ENCODE measurements around the gene USP6. TPM values are rescaled to one million over a fixed set of nuclear protein-coding genes. Genes with fewer than 3 reads are reported as not detected.

Gene USP6
- total RNA-seq, 1 donor from 2014 or later, result not detected

Other genes with a start within 250 kb of the USP6 start
- gene C17orf107, start 216.5 kb upstream of the USP6 start, total RNA-seq, result 0.88 and 1.6 TPM in 2 replicates
- gene CHRNE, start 212.9 kb upstream of the USP6 start, total RNA-seq, result 0.76 and 1.5 TPM in 2 replicates
- gene GP1BA, start 183.8 kb upstream of the USP6 start, total RNA-seq, result not detected in 2 replicates
- gene SLC25A11, start 176.0 kb upstream of the USP6 start, total RNA-seq, result 47.3 and 52.1 TPM in 2 replicates
- gene RNF167, start 175.8 kb upstream of the USP6 start, total RNA-seq, result 47.5 and 54.7 TPM in 2 replicates
- 1,675 and 1,900 TPM in 2 replicates for gene PFN1, start 167.5 kb upstream of the USP6 start, total RNA-seq
- gene ENO3, start 164.9 kb upstream of the USP6 start, total RNA-seq, result 0.15 and 2.6 TPM in 2 replicates
- 61.8 and 69.5 TPM in 2 replicates for gene SPAG7, start 148.2 kb upstream of the USP6 start, total RNA-seq
- 16.4 and 35.1 TPM in 2 replicates for gene CAMTA2, start 128.4 kb upstream of the USP6 start, total RNA-seq
- gene INCA1, start 118.5 kb upstream of the USP6 start, total RNA-seq, result 0.39 and 0.76 TPM in 2 replicates
- 114 and 117 TPM in 2 replicates for gene KIF1C, start 118.1 kb upstream of the USP6 start, total RNA-seq
- gene SLC52A1, start 80.6 kb upstream of the USP6 start, total RNA-seq, result 0.10 TPM in 1 of 2 replicates, not detected in the other
- gene ZFP3, start 37.6 kb upstream of the USP6 start, total RNA-seq, result 2.0 and 2.5 TPM in 2 replicates
- 3.4 and 4.4 TPM in 2 replicates for gene ZNF232, start 4.2 kb upstream of the USP6 start, total RNA-seq
- 3.5 and 4.9 TPM in 2 replicates for gene ZNF594, start 75.8 kb downstream of the USP6 start, total RNA-seq
- not detected in 2 replicates for gene SCIMP, start 118.8 kb downstream of the USP6 start, total RNA-seq
- 33.7 and 48.5 TPM in 2 replicates for gene RABEP1, start 166.3 kb downstream of the USP6 start, total RNA-seq